ENCODE data around the gene ELP4. TPM values are rescaled to one million over a fixed set of nuclear protein-coding genes. Genes with fewer than 3 reads are reported as not detected.

ELP4 gene
- total and polyA plus RNA-seq, 2 experiments from 2014 or later, result 28.2 to 38.3 TPM

DNA sequence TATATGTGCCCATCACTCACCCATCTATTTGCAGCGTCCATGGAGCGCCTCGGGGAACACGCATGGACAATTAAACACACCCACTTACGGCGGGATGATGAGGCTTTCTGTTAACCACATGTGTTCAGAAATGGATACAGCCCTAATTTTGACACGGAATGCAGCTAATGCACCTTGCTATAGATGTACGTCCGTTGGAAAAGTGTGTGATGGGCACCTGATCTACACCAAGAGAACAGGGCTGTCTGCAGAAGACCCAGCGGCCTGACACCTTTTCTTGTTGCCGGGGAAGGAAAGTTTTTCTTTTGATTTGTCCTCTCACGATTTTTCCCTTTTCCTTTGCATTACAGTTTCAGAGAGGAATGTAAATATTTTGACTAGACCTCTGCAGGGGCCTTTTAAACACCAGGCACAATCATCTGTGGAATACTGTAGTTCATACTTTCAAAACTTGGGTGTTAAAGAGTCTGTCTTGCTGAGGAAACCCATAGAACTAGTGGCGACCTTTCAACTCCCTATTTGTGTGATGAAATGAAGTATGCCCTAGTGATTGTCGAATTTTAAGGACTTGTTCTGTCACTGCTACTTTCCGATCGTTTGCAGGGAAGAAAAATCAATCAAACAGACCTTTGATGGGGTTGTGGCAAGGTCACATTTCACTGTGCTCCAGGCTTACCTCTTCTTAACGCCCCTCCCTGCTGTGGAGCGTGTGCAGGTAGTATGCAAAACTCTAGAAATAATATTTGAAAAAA is 318.1 kb downstream of the ELP4 start:
- H3K27me3 Mint-ChIP-seq (ENCODE audit: insufficient read depth, low read depth, poor library complexity), result peaks cover 66% of the 10 kb centered on the region
- Histone ChIP-seq H4K20me1 (replicated peaks; ENCODE audit: insufficient read depth) (no peaks in the 10 kb centered on the region; the same call in 1 of the 2 replicates), H3K4me3 (peak overlapping the region; percentile 59), H3K36me3 (ENCODE audit: insufficient read depth) (no peaks in the 10 kb centered on the region), H3K9me2 (ENCODE audit: insufficient read depth) (no peaks in the 10 kb centered on the region), H3K4me2 (peak overlapping the region; percentile 74), H3K79me2 (replicated peaks; ENCODE audit: insufficient read depth) (no peaks in the 10 kb centered on the region), H3K27me3 (ENCODE audit: insufficient read depth) (peaks cover 83% of the 10 kb centered on the region), H3K4me1 (ENCODE audit: insufficient read depth) (peaks cover 50% of the 10 kb centered on the region), H3K27ac (ENCODE audit: low read depth) (no peak overlapping the region), H2AFZ (peak overlapping the region; percentile 56; the same call in 1 of the 2 replicates), H3F3A (replicated peaks; ENCODE audit: low read depth) (peaks cover 32% of the 10 kb centered on the region)
- DNase-seq (ENCODE audit: low spot score) (peak; percentile 7), ATAC-seq (no peak)
- H3K27ac Mint-ChIP-seq, result no peak overlapping the region
- H3K36me3 Mint-ChIP-seq (ENCODE audit: low read depth), result no peaks in the 10 kb centered on the region
- TF ChIP-seq EZH2 (IDR thresholded peaks at IDR 0.05; ENCODE audit: low read depth, unreplicated experiment) (peak; percentile 72), STAT1 (IDR thresholded peaks at IDR 0.05; ENCODE audit: unreplicated experiment) (no peak), EZH2phosphoT487 (IDR thresholded peaks at IDR 0.05; ENCODE audit: unreplicated experiment) (no peak), ZNF331 (CRISPR knock-in tag; IDR thresholded peaks at IDR 0.05; ENCODE audit: low read depth) (no peak), ZNF114 (CRISPR knock-in tag; IDR thresholded peaks at IDR 0.05) (no peak), POLR2AphosphoS5 (IDR thresholded peaks at IDR 0.05; ENCODE audit: low read depth) (no peak)
- TF ChIP-seq, protein P1, sequence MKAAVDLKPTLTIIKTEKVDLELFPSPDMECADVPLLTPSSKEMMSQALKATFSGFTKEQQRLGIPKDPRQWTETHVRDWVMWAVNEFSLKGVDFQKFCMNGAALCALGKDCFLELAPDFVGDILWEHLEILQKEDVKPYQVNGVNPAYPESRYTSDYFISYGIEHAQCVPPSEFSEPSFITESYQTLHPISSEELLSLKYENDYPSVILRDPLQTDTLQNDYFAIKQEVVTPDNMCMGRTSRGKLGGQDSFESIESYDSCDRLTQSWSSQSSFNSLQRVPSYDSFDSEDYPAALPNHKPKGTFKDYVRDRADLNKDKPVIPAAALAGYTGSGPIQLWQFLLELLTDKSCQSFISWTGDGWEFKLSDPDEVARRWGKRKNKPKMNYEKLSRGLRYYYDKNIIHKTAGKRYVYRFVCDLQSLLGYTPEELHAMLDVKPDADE (IDR thresholded peaks at IDR 0.05), result no peak
- H3K4me1 Mint-ChIP-seq, result peaks cover 56% of the 10 kb centered on the region
- H3K4me3 Mint-ChIP-seq, result peak overlapping the region; percentile 64
- no peaks in the 10 kb centered on the region for H3K9me3 Mint-ChIP-seq

DNA sequence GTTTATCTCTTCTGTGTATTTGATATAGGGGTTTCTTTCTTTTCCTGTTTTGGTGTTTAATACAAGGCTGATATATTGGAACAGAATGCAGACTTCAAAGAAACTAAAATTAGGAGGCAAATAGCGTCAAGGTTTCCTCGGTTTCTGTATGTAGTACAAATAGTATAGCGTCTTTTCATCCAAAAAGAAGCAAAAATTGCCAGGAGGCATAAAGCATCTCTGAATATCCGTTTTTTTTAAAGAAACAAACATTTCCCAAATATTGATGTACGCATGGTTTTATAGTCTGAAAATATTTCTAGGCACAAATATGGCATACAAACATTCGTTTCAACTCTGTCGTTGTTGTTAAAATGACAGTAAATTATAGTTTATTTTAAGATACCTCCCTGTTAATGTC is 318.6 kb downstream of the ELP4 start:
- peaks cover 50% of the 10 kb centered on the region for H3K4me1 Mint-ChIP-seq
- H3K27ac Mint-ChIP-seq, result no peak overlapping the region
- H3K4me1 ChIP-seq (ENCODE audit: insufficient read depth), result peaks cover 44% of the 10 kb centered on the region
- H3K4me3 Mint-ChIP-seq, result peak overlapping the region; percentile 64; the same call in 2 of the 3 replicates
- H3K4me2 ChIP-seq, result peak overlapping the region; percentile 74
- DNase-seq (ENCODE audit: low spot score), result no peak
- H3K27ac ChIP-seq (ENCODE audit: low read depth), result no peak overlapping the region
- H3K4me3 ChIP-seq, result peak overlapping the region; percentile 59
- no peaks in the 10 kb centered on the region; the same call in 1 of the 2 replicates for H4K20me1 ChIP-seq (replicated peaks; ENCODE audit: insufficient read depth)
- H2AFZ ChIP-seq, result no peak overlapping the region
- H3K9me2 ChIP-seq (ENCODE audit: insufficient read depth), result no peaks in the 10 kb centered on the region
- ATAC-seq, result no peak
- TF ChIP-seq EZH2 (IDR thresholded peaks at IDR 0.05; ENCODE audit: low read depth, unreplicated experiment) (peak; percentile 0), JUNB (IDR thresholded peaks at IDR 0.05; ENCODE audit: unreplicated experiment) (no peak)
- TF ChIP-seq, protein P1 (IDR thresholded peaks at IDR 0.05), result no peak
- TF ChIP-seq, protein P2, sequence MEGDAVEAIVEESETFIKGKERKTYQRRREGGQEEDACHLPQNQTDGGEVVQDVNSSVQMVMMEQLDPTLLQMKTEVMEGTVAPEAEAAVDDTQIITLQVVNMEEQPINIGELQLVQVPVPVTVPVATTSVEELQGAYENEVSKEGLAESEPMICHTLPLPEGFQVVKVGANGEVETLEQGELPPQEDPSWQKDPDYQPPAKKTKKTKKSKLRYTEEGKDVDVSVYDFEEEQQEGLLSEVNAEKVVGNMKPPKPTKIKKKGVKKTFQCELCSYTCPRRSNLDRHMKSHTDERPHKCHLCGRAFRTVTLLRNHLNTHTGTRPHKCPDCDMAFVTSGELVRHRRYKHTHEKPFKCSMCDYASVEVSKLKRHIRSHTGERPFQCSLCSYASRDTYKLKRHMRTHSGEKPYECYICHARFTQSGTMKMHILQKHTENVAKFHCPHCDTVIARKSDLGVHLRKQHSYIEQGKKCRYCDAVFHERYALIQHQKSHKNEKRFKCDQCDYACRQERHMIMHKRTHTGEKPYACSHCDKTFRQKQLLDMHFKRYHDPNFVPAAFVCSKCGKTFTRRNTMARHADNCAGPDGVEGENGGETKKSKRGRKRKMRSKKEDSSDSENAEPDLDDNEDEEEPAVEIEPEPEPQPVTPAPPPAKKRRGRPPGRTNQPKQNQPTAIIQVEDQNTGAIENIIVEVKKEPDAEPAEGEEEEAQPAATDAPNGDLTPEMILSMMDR (conservative IDR thresholded peaks at IDR 0.05; ENCODE audit: low read depth in 2 of 2), result no peak
- peaks cover 83% of the 10 kb centered on the region for H3K27me3 ChIP-seq (ENCODE audit: insufficient read depth)
- peaks cover 61% of the 10 kb centered on the region for H3K27me3 Mint-ChIP-seq (ENCODE audit: insufficient read depth, low read depth, poor library complexity)
- no peaks in the 10 kb centered on the region for H3K36me3 ChIP-seq (ENCODE audit: insufficient read depth)
- peaks cover 26% of the 10 kb centered on the region for H3F3A ChIP-seq (replicated peaks; ENCODE audit: low read depth)
- H3K36me3 Mint-ChIP-seq (ENCODE audit: low read depth), result no peaks in the 10 kb centered on the region
- H3K79me2 ChIP-seq (replicated peaks; ENCODE audit: insufficient read depth), result no peaks in the 10 kb centered on the region
- H3K9me3 Mint-ChIP-seq, result no peaks in the 10 kb centered on the region
